Transverse colon (tissue), 4 donors: ENCODE measurements around the gene DMRT1.

Experiments
- CTCF ChIP-seq, 5 experiments: fragments of 200-600 bp in 3 of 5; fragments of 450-650 bp in 2 of 5; sonication (generic) in 3 of 5; IDR thresholded peaks; 1 replicate in 2 of 5; 2 replicates in 3 of 5; pipeline ENCODE4 v1.5.1; 2016 to 2017; ENCODE audit warnings: antibody characterized with exemption in 5 of 5, inconsistent platforms in 3 of 5, mild to moderate bottlenecking in 2 of 5, moderate library complexity in 1 of 5
- EP300 ChIP-seq: sonication (generic); formaldehyde crosslinking; IDR thresholded peaks from one replicate; pipeline ENCODE4 v1.6.1; 2017; ENCODE audit warnings: antibody characterized with exemption, low read depth
- POLR2A ChIP-seq: fragments of 450-650 bp; IDR thresholded peaks from one replicate; pipeline ENCODE4 v1.6.1; 2016; ENCODE audit warnings: antibody characterized with exemption, mild to moderate bottlenecking, moderate library complexity
- POLR2AphosphoS5 ChIP-seq, 3 donors: sonication (generic); formaldehyde crosslinking; IDR thresholded peaks; one replicate each; pipeline ENCODE4 v1.6.1; 2016; ENCODE audit warnings: antibody characterized with exemption in 3 of 3

- no peak for TF ChIP-seq CTCF (IDR thresholded peaks at IDR 0.05)
- no peak for TF ChIP-seq EP300
- no peak for TF ChIP-seq POLR2A
- no peak for TF ChIP-seq POLR2AphosphoS5 (IDR thresholded peaks at IDR 0.05)
Measured at GRCh38 chr9:792331-793260, 48.9 kb upstream of the DMRT1 start.
